Measurements from ENCODE around the gene ROBO1. TPM values are rescaled to one million over a fixed set of nuclear protein-coding genes. Genes with fewer than 3 reads are reported as not detected.
A peak's percentile ranks its signal among the peaks of the same experiment; 100 is the strongest.

ROBO1 gene
- total and polyA plus RNA-seq, 2 of the 13 experiments (the other 11 are each of a cell fraction or from before 2014, with no cell fraction given): 52.2 to 71.0 TPM

DNA sequence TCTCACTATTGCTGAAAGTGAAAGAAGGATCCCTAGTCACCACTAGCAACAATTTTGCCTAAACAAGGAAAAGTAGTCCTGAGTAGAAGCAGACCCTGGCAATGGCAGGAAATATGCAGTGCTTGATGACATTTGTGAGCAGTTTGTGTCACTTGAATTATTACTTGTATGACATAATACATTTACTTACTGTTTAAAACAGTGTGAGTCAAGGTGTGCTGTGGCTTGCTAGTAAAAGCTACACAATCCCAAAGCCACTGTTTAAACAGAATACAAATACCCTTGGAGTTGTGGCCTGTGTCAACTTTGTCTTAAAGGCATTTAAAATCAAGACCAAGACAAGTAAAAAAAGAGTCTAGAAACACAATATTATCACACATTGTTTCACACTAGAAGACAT lies 775.4 kb downstream of the ROBO1 start (continued):
- TF ChIP-seq, protein P1, sequence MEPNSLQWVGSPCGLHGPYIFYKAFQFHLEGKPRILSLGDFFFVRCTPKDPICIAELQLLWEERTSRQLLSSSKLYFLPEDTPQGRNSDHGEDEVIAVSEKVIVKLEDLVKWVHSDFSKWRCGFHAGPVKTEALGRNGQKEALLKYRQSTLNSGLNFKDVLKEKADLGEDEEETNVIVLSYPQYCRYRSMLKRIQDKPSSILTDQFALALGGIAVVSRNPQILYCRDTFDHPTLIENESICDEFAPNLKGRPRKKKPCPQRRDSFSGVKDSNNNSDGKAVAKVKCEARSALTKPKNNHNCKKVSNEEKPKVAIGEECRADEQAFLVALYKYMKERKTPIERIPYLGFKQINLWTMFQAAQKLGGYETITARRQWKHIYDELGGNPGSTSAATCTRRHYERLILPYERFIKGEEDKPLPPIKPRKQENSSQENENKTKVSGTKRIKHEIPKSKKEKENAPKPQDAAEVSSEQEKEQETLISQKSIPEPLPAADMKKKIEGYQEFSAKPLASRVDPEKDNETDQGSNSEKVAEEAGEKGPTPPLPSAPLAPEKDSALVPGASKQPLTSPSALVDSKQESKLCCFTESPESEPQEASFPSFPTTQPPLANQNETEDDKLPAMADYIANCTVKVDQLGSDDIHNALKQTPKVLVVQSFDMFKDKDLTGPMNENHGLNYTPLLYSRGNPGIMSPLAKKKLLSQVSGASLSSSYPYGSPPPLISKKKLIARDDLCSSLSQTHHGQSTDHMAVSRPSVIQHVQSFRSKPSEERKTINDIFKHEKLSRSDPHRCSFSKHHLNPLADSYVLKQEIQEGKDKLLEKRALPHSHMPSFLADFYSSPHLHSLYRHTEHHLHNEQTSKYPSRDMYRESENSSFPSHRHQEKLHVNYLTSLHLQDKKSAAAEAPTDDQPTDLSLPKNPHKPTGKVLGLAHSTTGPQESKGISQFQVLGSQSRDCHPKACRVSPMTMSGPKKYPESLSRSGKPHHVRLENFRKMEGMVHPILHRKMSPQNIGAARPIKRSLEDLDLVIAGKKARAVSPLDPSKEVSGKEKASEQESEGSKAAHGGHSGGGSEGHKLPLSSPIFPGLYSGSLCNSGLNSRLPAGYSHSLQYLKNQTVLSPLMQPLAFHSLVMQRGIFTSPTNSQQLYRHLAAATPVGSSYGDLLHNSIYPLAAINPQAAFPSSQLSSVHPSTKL (CRISPR knock-in tag; IDR thresholded peaks at IDR 0.05): peak; percentile 36; the same call in 1 of the 2 replicates
- TF ChIP-seq E2F2 (CRISPR knock-in tag; IDR thresholded peaks at IDR 0.05; ENCODE audit: borderline replicate concordance) (no peak), KDM2A (CRISPR knock-in tag; IDR thresholded peaks at IDR 0.05; ENCODE audit: borderline replicate concordance, low read depth) (no peak), RBAK (CRISPR knock-in tag; IDR thresholded peaks at IDR 0.05) (no peak), CEBPZ (IDR thresholded peaks at IDR 0.05; ENCODE audit: low read length) (no peak), ZNF567 (CRISPR knock-in tag; IDR thresholded peaks at IDR 0.05; ENCODE audit: borderline replicate concordance) (no peak), RARA (CRISPR knock-in tag; IDR thresholded peaks at IDR 0.05) (peak; percentile 34), KAT7 (CRISPR knock-in tag; IDR thresholded peaks at IDR 0.05; ENCODE audit: borderline replicate concordance) (no peak), FOXK1 (CRISPR knock-in tag; IDR thresholded peaks at IDR 0.05; ENCODE audit: borderline replicate concordance, low read depth) (no peak), ZSCAN9 (CRISPR knock-in tag; IDR thresholded peaks at IDR 0.05; ENCODE audit: borderline replicate concordance) (no peak), HMG20A (CRISPR knock-in tag; IDR thresholded peaks at IDR 0.05; ENCODE audit: borderline replicate concordance) (peak; percentile 15; the same call in 1 of the 2 replicates), SKI (IDR thresholded peaks at IDR 0.05; ENCODE audit: partially characterized antibody) (no peak), CREM (IDR thresholded peaks at IDR 0.05) (no peak; the same call in 1 of the 2 replicates), CREM (CRISPR knock-in tag; IDR thresholded peaks at IDR 0.05) (no peak), FOXA1 (IDR thresholded peaks at IDR 0.05) (no peak), FOXA1 (CRISPR knock-in tag; IDR thresholded peaks at IDR 0.05) (0 out of 2 replicates have a peak, but pooled peaks have one; percentile 7), ZNF605 (CRISPR knock-in tag; IDR thresholded peaks at IDR 0.05) (no peak), ZNF20 (CRISPR knock-in tag; IDR thresholded peaks at IDR 0.05) (no peak), ARNT (IDR thresholded peaks at IDR 0.05) (no peak), ZNF251 (CRISPR knock-in tag; IDR thresholded peaks at IDR 0.05) (no peak)
- TF ChIP-seq, protein P2, sequence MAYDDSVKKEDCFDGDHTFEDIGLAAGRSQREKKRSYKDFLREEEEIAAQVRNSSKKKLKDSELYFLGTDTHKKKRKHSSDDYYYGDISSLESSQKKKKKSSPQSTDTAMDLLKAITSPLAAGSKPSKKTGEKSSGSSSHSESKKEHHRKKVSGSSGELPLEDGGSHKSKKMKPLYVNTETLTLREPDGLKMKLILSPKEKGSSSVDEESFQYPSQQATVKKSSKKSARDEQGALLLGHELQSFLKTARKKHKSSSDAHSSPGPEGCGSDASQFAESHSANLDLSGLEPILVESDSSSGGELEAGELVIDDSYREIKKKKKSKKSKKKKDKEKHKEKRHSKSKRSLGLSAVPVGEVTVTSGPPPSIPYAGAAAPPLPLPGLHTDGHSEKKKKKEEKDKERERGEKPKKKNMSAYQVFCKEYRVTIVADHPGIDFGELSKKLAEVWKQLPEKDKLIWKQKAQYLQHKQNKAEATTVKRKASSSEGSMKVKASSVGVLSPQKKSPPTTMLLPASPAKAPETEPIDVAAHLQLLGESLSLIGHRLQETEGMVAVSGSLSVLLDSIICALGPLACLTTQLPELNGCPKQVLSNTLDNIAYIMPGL (CRISPR knock-in tag; IDR thresholded peaks at IDR 0.05; ENCODE audit: borderline replicate concordance in 1 of 2, low read depth in 1 of 2): no peak
